HCEC 1CT (cell line): Measurements from ENCODE around the gene HLX.

Source experiments
- DNase-seq: peaks from one replicate; pipeline ENCODE4 v3.0.0-alpha.2; 2017

The HLX gene

DNA sequence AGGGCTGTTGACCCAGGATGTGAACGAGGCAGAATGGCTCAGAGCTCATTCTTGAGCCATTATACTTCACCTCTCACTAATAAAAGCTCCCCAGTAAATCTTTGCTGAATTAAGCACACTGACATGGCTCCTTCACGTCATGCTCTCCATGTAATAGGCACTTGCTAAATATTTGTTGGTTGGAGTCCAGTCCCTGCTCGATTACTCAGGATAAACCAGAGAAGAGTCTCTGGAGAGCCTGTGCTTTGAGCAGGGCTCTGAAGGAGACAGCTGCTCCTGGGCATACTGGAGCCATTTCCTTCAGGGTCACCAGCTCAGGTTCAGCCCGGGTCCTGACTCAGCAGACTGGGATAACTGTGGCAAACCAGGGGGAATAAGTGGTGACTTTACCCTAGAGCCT lies 46.9 kb downstream of the HLX start:
- peak; percentile 54 for DNase-seq

GRCh38 chr1:220927442-220927841 lies 48.2 kb downstream of the HLX start:
- no peak for DNase-seq

DNA sequence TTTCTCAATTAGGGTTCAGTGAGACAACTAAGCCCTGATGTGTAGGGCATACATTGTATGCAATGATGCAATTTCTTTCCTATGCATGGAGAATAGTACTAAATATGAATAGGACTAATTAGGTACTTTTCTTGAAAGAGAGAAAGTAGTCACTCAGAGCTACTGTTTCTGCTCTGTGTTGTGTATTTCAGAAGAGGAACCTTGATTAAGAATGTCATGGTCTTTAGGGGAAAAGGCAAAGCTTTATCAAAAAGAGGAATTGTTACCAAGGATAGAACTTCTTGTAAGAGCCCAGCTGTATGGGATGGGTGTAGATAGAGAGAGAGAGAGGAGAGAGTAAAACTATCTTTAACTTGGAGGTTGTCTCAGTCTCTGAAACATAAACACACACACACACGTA lies 49.1 kb downstream of the HLX start:
- DNase-seq, result no peak

DNA sequence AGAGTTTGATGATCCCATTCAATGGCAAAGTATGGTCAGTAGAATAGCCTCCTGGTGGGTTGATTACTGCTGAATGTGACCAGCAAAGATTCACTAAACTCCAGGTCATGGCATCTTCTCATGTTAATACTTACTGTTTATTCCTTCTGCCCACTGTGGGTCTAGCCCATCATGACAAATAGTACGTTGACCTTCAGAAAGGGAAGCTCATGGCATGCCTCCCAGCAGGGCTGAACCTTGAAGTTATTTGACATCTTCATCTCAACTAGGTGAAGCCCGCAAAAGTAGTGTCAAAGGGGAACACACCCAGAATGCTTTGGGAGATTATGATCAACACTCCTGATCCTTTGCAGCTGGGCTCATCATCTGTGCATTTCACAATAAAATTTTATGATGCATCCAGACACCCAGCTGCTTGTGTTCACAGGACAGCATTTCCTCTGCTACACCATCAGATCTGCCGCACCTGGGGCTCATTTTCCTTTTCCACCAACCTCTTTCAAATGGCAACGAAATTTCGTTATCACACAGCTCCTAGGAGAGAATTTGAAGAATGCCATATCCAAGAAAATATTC lies 49.6 kb downstream of the HLX start:
- peak; percentile 48 for DNase-seq

DNA sequence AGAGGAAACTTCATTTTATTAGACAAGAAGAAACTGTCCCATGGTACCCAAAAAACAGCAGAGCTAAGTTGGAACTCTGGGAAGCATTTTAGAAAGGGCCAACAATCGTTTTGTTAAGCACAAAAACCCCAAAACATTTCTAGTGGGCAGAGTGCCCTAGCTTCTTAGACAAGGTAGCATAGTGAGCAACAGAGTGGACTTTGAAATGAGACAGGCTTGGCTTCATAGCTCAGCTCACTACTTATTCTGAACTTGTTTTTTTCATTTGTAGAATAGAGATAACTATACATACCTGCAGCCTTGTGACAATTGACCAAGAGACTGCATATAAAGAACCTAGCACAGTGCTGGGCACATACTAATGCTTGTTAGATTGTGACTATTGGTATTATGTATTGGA lies 50.1 kb downstream of the HLX start:
- DNase-seq, result no peak
